ENCODE results near the gene PRND.

DNA sequence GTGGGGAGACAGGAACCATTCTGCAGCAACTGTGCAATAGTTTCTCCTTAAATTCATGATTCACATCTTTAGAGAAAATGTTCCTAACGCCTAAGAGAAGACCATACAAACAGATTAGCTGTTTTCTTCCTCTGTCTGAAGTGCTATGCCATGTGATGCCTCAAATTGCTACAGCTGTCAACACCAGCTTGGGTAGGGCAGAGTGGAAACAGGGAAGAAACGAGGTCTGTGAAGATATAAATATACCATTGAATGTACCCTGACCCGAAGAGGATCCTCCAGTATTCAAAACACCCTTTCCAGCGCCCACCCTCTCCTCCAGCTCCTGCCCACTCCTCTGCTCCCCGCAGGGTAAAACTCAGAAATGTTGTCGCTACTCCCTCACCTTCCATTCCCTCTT is 40.3 kb upstream of the PRND start:
- no peak for TF ChIP-seq POLR2A (IDR thresholded peaks at IDR 0.05; ENCODE audit: low read depth, low read length)
- TF ChIP-seq TAF1 (IDR thresholded peaks at IDR 0.05; ENCODE audit: borderline replicate concordance, low read depth, low read length) = no peak
